Fibroblast of pulmonary artery (primary cell): ENCODE results near the gene IGF2BP3.

Source experiments
- DNase-seq: peaks from one replicate; pipeline ENCODE4 v3.0.0-alpha.2; 2010; ENCODE audit warnings: low read depth
- H3K4me3 ChIP-seq: replicated peaks from 2 replicates; pipeline ENCODE4 v1.5.1; 2011; ENCODE audit warnings: low read depth, mild to moderate bottlenecking, control low read depth, low read length, moderate library complexity
- TF ChIP-seq, protein P1 (sequence below): IDR thresholded peaks from 2 replicates; pipeline ENCODE4 v1.5.1; 2011; ENCODE audit warnings: mild to moderate bottlenecking, control low read depth, low read length, inconsistent platforms; ENCODE audit errors: missing control alignments

IGF2BP3 gene

DNA sequence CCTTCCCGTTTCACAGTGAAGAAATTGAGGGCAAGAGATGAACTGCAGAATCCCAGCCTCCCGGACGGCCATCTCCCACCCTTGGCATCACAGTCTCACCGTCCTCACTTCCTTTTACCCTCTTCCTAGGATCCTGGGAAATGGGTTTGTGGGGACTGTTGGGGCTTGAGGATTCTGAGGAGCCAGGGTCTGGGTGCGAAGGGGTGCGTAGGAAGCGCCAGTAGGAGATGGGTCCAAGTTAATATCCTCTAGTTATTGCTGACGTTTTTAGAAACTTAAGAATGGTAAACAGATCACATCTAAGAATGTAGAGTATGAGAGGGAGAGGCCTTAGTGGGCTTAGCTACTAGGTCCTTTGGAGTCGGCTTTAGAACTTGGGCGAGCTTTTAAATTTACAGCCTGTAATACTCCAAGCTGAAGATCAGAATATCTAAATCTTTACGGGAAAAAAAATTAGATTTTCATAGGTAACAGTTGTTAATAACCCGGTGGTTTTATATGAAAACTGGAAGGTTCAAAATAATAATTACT, 170.5 kb downstream of the IGF2BP3 start:
- peak overlapping the region; percentile 70 for H3K4me3 ChIP-seq
- TF ChIP-seq, protein P1, sequence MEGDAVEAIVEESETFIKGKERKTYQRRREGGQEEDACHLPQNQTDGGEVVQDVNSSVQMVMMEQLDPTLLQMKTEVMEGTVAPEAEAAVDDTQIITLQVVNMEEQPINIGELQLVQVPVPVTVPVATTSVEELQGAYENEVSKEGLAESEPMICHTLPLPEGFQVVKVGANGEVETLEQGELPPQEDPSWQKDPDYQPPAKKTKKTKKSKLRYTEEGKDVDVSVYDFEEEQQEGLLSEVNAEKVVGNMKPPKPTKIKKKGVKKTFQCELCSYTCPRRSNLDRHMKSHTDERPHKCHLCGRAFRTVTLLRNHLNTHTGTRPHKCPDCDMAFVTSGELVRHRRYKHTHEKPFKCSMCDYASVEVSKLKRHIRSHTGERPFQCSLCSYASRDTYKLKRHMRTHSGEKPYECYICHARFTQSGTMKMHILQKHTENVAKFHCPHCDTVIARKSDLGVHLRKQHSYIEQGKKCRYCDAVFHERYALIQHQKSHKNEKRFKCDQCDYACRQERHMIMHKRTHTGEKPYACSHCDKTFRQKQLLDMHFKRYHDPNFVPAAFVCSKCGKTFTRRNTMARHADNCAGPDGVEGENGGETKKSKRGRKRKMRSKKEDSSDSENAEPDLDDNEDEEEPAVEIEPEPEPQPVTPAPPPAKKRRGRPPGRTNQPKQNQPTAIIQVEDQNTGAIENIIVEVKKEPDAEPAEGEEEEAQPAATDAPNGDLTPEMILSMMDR = no peak
- peak; percentile 23 for DNase-seq

DNA sequence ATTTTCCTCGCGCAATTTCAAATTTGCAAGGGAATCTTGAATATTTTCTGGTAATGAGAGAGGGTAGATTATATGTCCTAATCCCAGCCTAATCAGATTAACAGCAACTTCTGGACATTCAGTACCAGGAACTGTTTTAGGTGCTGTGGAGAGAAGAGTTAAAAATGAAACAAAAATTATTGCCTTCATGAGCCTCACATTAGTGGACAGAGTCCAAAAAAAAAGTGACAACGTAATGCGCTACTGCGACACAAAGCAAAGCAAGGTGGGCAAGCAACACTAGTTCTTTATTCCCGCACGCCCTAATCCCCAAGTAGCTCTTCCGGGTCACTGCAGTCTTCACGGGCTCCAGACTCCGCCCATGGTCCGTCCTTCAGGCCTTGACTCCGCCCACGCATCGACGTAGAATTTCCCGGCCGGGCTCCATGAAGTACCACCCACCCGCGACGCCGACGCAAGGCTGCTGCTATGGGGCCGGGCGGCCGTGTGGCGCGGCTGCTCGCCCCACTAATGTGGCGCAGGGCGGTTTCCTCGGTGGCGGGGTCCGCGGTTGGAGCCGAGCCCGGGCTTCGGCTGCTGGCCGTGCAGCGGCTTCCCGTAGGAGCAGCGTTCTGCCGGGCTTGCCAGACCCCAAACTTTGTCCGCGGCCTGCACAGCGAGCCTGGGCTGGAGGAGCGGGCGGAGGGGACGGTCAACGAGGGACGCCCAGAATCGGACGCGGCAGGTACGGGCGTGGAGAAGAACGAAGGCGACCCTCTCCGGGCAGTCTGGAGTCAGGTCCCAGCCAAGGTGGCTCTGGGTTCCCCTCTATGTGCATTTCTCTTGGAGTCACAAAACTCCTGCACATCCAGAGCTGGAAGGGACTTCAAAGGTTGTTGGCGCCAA, 171.2 kb downstream of the IGF2BP3 start, which contains the start of gene MALSU1:
Gene MALSU1, plus strand, starts transcription at position 455 of the 885 bp plus-strand sequence. Its CDS starts 14 bp downstream, at position 469.
- TF ChIP-seq, protein P1 = no peak
- H3K4me3 ChIP-seq = peak within 1 kb of the TSS; percentile 70
- peak; percentile 97 for DNase-seq

DNA sequence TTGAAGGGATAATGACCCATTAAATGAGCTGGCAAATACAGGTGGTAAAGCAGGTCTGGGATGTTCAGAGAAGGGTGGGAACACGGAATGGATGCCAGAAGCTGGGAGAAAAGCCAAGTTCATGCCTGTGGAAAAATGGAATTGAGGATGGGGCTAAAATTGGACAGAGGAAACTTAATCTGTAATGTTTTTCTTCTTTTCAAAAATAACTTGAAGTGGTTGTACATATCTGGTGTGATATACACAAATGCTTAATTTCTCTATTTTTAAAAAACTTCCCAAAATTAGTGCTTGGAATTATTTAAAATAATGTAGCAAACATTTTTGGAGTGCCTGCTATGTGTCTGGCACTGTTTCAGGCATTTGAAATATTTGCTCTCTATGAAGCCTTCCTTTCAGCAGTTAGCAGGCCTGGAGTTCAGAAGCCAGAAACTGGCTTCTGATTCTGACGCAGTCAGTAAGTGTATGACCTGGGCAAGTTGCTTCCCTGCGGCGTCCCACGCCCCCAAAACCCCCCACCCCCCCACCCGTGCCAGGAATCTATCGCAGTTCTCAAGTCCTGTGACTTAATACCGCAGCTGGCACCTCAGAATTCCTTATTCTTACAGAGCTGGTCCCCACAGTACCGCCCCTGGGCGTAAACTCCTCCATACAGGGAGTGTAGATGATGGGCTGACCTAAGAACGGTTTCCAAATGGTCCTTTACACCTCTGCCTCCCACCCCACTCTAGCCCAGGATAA, 172.0 kb downstream of the IGF2BP3 start:
- no peak overlapping the region for H3K4me3 ChIP-seq
- peak; percentile 80 for DNase-seq
- TF ChIP-seq, protein P1 = no peak

DNA sequence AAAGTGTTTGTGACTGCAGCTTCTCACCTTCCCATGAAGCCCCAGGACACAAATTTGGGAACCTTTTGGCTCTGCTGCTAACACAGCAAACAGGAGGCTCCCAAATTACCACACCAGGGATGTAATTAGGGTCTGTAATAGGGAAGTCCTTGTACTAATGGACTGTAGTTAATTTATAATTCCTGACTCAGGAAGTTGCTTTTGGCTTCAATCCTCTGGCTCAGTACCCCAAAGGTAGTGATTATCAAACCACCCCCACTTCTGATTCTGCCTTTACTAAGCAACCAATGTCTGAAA, 174.9 kb downstream of the IGF2BP3 start:
- DNase-seq = no peak
- H3K4me3 ChIP-seq = no peak overlapping the region
- TF ChIP-seq, protein P1 = no peak

DNA sequence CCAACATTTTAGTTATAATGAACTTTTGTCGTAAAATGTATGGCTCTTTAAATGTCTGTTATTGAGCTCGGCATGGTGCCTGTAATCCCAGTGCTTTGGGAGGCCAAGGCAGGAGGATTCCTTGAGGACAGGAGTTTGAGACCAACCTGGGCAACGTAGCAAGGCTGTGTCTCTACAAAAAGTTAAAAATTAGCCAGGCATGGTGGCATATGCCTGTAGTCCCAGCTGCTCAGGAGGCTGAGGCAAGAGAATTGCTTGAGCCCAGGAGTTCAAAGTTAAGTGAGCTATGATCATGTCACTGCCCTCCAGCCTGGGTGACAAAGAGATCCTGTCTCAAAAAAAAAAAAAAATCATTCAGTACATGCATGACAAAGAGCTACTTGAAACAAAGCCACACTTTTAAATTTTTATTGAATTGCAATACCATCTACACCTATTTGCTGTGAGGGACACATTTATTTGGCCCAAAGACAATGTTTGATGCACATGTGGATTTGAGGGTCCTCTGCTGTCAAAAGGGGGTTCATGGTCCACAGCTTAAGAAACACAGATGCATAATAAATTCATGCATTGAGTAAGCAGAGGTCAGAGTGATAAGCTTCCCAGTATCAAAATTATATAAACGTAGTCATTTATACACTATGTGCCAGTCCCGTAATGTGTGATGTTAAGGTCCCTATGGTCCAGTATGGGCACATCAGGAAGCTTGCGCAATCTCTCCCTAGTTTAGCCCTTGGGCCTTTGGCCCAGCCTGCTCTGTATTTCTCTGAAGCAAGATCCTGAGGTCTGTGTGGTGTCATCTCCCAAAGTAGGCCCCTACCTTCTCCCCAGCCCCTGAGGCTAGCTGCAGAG, 175.5 kb downstream of the IGF2BP3 start:
- H3K4me3 ChIP-seq = no peak overlapping the region
- no peak for DNase-seq
- TF ChIP-seq, protein P1 = no peak

DNA sequence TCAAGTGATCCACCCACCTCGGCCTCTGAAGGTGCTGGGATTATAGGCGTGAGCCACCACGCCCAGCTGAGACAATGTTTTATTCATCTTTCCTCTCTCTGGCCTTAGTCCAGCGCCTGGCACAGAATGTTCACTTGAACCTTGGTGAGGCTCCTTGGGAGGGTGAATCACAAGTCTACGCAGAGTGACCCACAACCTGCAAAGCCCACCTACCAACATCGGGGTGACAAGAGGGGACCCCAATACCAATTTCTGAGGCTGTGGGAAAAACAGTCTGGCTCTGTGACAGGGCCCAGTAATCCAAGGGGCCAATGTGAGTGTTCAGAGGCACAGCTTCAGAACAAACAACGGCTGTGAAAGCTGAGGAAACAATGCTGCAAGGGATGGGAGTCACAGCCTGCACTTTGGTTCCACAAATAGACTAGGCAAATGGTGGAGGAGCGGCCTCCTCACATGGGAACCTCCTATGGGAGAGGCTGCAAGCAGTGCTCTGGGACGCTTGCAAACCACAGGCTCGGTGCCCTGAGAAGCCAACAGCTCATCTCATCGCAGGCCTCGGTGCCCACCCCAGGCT, 176.7 kb downstream of the IGF2BP3 start:
- TF ChIP-seq, protein P1 = no peak
- DNase-seq = no peak
- H3K4me3 ChIP-seq = no peak overlapping the region
